ENCODE data around the gene PSG6.
"Not testable (repeated sequence)": the region's sequence is repeated elsewhere in the genome, so short reads cannot be mapped to it uniquely, and the experiment has no call there.

DNA sequence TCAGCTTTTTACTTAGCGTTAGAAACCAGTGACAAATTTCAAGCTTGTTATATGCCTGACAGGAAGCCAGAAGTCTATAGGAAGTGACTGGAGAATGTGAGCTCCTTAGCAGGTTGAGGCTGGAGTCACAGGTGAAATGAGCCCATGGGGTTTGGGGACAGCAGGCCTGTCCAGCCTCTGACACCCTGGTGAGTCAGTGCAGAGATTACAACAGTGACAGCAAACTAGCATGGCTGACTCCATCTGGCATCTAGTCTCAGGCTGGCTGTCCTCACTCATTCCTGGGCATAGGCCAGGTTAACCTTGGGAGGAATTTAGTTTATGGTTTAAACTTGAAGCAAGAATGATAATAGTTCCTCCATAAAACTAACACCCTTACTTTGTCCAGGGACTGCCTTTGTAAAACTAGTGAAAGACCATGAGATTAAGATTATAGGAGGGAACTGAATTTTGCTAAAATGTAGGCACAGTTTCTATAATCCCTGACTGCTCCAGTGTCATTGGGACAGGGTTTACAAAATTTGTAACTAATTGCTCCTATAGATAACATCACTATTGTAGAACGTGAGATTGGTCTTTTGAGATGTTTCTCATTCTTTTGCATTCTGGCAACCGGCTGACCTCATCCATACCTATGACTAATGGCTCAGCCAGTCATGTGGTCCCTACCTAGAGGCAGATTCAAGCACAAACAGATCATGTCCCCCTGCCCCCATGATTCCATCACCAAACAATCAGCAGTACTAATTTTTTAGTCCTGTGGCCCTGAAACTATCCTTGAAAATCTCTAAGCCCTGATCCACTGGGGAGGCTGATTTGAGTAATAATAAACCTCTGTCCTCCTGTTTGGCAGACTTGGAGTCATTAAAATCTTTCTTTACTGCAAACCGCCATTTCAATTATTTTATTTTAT, 42.5 kb downstream of the PSG6 start:
- TF ChIP-seq, protein P1, sequence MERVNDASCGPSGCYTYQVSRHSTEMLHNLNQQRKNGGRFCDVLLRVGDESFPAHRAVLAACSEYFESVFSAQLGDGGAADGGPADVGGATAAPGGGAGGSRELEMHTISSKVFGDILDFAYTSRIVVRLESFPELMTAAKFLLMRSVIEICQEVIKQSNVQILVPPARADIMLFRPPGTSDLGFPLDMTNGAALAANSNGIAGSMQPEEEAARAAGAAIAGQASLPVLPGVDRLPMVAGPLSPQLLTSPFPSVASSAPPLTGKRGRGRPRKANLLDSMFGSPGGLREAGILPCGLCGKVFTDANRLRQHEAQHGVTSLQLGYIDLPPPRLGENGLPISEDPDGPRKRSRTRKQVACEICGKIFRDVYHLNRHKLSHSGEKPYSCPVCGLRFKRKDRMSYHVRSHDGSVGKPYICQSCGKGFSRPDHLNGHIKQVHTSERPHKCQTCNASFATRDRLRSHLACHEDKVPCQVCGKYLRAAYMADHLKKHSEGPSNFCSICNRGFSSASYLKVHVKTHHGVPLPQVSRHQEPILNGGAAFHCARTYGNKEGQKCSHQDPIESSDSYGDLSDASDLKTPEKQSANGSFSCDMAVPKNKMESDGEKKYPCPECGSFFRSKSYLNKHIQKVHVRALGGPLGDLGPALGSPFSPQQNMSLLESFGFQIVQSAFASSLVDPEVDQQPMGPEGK (CRISPR knock-in tag; IDR thresholded peaks at IDR 0.05; ENCODE audit: borderline replicate concordance) = not testable (repeated sequence)
- not testable (repeated sequence) for TF ChIP-seq SNAI2 (CRISPR knock-in tag; IDR thresholded peaks at IDR 0.05); ZNF70 (CRISPR knock-in tag; IDR thresholded peaks at IDR 0.05); ARNTL (CRISPR knock-in tag; IDR thresholded peaks at IDR 0.05; ENCODE audit: borderline replicate concordance, low read depth); ESRRG (CRISPR knock-in tag; IDR thresholded peaks at IDR 0.05); PPARA (CRISPR knock-in tag; IDR thresholded peaks at IDR 0.05; ENCODE audit: borderline replicate concordance)
- TF ChIP-seq ISL1 (CRISPR knock-in tag; IDR thresholded peaks at IDR 0.05) (peak; percentile 60; the same call in 1 of the 2 replicates), GLIS3 (CRISPR knock-in tag; IDR thresholded peaks at IDR 0.05) (0 out of 2 replicates have a peak, but pooled peaks have one; percentile 30)
- TF ChIP-seq, protein P2, sequence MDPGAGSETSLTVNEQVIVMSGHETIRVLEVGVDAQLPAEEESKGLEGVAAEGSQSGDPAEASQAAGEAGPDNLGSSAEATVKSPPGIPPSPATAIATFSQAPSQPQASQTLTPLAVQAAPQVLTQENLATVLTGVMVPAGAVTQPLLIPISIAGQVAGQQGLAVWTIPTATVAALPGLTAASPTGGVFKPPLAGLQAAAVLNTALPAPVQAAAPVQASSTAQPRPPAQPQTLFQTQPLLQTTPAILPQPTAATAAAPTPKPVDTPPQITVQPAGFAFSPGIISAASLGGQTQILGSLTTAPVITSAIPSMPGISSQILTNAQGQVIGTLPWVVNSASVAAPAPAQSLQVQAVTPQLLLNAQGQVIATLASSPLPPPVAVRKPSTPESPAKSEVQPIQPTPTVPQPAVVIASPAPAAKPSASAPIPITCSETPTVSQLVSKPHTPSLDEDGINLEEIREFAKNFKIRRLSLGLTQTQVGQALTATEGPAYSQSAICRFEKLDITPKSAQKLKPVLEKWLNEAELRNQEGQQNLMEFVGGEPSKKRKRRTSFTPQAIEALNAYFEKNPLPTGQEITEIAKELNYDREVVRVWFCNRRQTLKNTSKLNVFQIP (CRISPR knock-in tag; IDR thresholded peaks at IDR 0.05; ENCODE audit: borderline replicate concordance, low read depth) = not testable (repeated sequence)

All from SK-N-SH treated with all-trans-retinoic acid at 6 μM for 48 hours (cell line).